ENCODE measurements around the gene POLR1A. TPM values are rescaled to one million over a fixed set of nuclear protein-coding genes. Genes with fewer than 3 reads are reported as not detected.

POLR1A gene
- total RNA-seq, 4 donors from 2014 or later = 11.1 to 17.6 (median 13.3) TPM

DNA sequence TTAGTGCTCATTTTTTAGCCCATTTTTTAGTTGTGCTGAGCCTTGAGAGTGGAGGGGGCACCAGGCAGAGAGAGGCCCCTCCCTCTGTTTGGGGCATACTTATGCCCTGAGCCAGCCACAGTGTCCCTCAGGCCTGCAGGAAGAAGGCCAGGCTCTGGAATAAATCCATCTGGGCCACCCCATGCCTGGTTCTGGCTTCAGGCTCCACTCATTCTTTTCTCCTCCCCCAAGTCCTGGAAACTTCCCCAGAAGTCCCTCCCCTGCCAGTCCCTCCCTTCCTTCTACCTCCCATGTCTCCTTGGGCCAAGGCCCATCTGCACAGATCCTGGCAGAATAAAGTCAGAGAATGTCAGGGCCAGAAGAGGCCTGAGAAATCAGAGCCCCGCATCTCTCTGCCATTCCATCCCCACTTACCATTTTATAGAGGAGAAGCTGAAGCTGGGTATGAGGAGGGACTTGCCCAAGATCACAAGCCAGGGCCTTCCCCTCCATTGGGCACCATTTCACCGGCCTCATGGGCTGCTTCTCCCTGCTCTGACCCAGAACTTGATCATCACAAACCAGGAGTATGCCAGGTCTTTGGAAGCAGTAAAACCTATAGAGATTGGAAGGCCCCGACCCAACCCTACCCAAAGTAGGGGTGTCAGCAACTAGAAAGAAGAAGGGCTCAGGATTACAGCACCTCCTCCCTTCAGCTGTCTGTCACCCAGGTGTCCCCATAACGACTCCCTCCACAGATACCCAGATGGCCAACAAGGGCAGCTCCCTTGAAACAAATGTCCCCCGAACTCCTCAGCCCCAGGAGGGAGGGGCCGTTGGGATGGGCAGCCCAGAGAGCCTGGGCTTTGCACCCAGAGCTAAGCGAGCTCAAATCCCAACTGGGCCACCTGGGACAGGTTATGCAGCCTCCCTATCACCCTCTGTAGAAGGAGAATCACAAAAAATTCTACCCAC is 108.4 kb downstream of the POLR1A start:
- intact Hi-C loops (cut with DNase I; ENCODE audit: low total_unique reads) = no loop called here

DNA sequence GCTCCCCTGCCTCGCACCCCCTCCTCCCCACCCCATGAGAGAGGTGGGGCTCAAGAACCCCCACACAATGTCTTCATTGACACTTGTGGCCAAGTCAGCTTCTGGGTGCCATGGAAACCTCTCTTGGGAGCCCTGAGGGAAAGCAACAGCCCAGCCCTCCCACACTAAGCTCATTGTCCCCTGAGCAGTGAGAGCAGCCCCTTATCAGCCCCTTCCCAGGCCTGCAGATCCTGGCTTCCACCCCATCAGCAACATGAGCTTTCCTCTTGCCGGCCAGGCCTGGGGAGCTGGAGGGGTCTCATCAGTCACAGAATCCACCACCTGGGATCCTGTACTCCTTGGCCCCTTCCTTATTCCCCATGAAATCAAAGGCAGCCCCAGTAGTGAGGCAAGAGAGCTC is 109.1 kb downstream of the POLR1A start:
- no peak for TF ChIP-seq CTCF (IDR thresholded peaks at IDR 0.05)
- no peak for TF ChIP-seq EP300 (IDR thresholded peaks at IDR 0.05; ENCODE audit: low read depth)
- no peak for TF ChIP-seq POLR2A (IDR thresholded peaks at IDR 0.05)
- no peak for TF ChIP-seq POLR2AphosphoS5 (IDR thresholded peaks at IDR 0.05)
- no peaks in the 10 kb centered on the region for H3K36me3 ChIP-seq
- H3K27ac ChIP-seq = peak overlapping the region; percentile 73 to 88 (median 82)
- H3K4me3 ChIP-seq = no peak overlapping the region
- intact Hi-C loops (cut with DNase I; ENCODE audit: low total_unique reads) (no loop called here), in situ Hi-C loops (cut with MboI; ENCODE audit: low pct_ligation_motif_present in 1 of 4, low pct_unique_long_range_greater_than_20kb in 1 of 4, low sequenced_read_pairs in 3 of 4) (no loop called here)
- H3K4me1 ChIP-seq = peaks cover 33 to 52% (median 43%) of the 10 kb centered on the region in 4 donors
- DNase-seq = no peak
- no peaks in the 10 kb centered on the region for H3K27me3 ChIP-seq
- 94% methylated on average over 2 of the region's 2 CpGs; no CpG with 5 or more reads in 1 of the 2 donors for WGBS, 2 donors (ENCODE audit: low coverage in 1 of 2)
- H3K9me3 ChIP-seq = no peaks in the 10 kb centered on the region

More for the DNA sequence above, 108.4 kb downstream of the POLR1A start:
- no peak for TF ChIP-seq EP300 (IDR thresholded peaks at IDR 0.05; ENCODE audit: low read depth)
- no peak for TF ChIP-seq POLR2AphosphoS5 (IDR thresholded peaks at IDR 0.05)
- TF ChIP-seq CTCF (IDR thresholded peaks at IDR 0.05) = no peak
- no peak for TF ChIP-seq POLR2A (IDR thresholded peaks at IDR 0.05)
- no peak for DNase-seq
- in situ Hi-C loops (cut with MboI; ENCODE audit: low pct_ligation_motif_present in 1 of 4, low pct_unique_long_range_greater_than_20kb in 1 of 4, low sequenced_read_pairs in 3 of 4) = no loop called here
- 70 to 85% methylated on average over 2 to 7 of the region's 7 CpGs for WGBS, 2 donors (ENCODE audit: low coverage in 1 of 2)
- H3K36me3 ChIP-seq = no peaks in the 10 kb centered on the region
- peaks cover 33 to 52% (median 43%) of the 10 kb centered on the region in 4 donors for H3K4me1 ChIP-seq
- H3K27me3 ChIP-seq = no peaks in the 10 kb centered on the region
- peak overlapping the region; percentile 73 to 88 (median 82) for H3K27ac ChIP-seq
- no peaks in the 10 kb centered on the region for H3K9me3 ChIP-seq
- H3K4me3 ChIP-seq = no peak overlapping the region

GRCh38 chr2:85995648-85996529 is 109.8 kb downstream of the POLR1A start:
- TF ChIP-seq CTCF (IDR thresholded peaks at IDR 0.05) (no peak), POLR2AphosphoS5 (IDR thresholded peaks at IDR 0.05) (no peak), EP300 (IDR thresholded peaks at IDR 0.05; ENCODE audit: low read depth) (no peak), POLR2A (IDR thresholded peaks at IDR 0.05) (no peak)
- H3K4me1 ChIP-seq = peaks cover 33 to 52% (median 43%) of the 10 kb centered on the region in 4 donors
- WGBS, 2 donors (ENCODE audit: low coverage in 1 of 2) = 95% methylated on average over 9 of the region's 9 CpGs; no CpG with 5 or more reads in 1 of the 2 donors
- H3K4me3 ChIP-seq = no peak overlapping the region
- no peaks in the 10 kb centered on the region for H3K36me3 ChIP-seq
- DNase-seq = no peak
- in situ Hi-C loops (cut with MboI; ENCODE audit: low pct_ligation_motif_present in 1 of 4, low pct_unique_long_range_greater_than_20kb in 1 of 4, low sequenced_read_pairs in 3 of 4) (no loop called here), intact Hi-C loops (cut with DNase I; ENCODE audit: low total_unique reads) (no loop called here)
- H3K27ac ChIP-seq = peak overlapping the region in 1 of 4 donors; percentile 88
- no peaks in the 10 kb centered on the region for H3K27me3 ChIP-seq
- no peaks in the 10 kb centered on the region for H3K9me3 ChIP-seq
